Loucy (cell line): ENCODE measurements around the gene POLD3.

Experiments
- H2AFZ ChIP-seq: fragments of 200-600 bp; sonication (generic); 2 replicates; pipeline ENCODE4 v1.6.0; 2016; ENCODE audit warnings: antibody characterized with exemption, mild to moderate bottlenecking, low read length, moderate library complexity
- H3F3A ChIP-seq: fragments of 200-600 bp; 2 replicates; pipeline ENCODE4 v1.6.0; 2016; ENCODE audit warnings: antibody characterized with exemption, low read depth, mild to moderate bottlenecking
- H3K27me3 ChIP-seq: fragments of 200-600 bp; sonication (generic); 2 replicates; pipeline ENCODE4 v1.6.1; 2014; ENCODE audit warnings: low read length, mild to moderate bottlenecking; ENCODE audit not compliant: insufficient read depth, poor library complexity, severe bottlenecking
- H3K36me3 ChIP-seq: fragments of 200-600 bp; sonication (generic); 2 replicates; pipeline ENCODE4 v1.6.1; 2016; ENCODE audit warnings: low read length; ENCODE audit not compliant: insufficient read depth
- H3K4me1 ChIP-seq: fragments of 200-600 bp; sonication (generic); 2 replicates; pipeline ENCODE4 v1.5.1; 2014; ENCODE audit warnings: low read length, mild to moderate bottlenecking; ENCODE audit not compliant: insufficient read depth, poor library complexity, severe bottlenecking
- H3K4me2 ChIP-seq: fragments of 200-600 bp; sonication (generic); 2 replicates; pipeline ENCODE4 v1.6.0; 2014; ENCODE audit warnings: antibody characterized with exemption, low read length, low read depth, mild to moderate bottlenecking; ENCODE audit not compliant: poor library complexity, severe bottlenecking
- H3K4me3 ChIP-seq: fragments of 200-600 bp; sonication (generic); 2 replicates; pipeline ENCODE4 v1.5.1; 2014; ENCODE audit warnings: low read length, mild to moderate bottlenecking, mixed read lengths; ENCODE audit not compliant: poor library complexity, severe bottlenecking
- H3K79me2 ChIP-seq: fragments of 200-600 bp; sonication (generic); 2 replicates; pipeline ENCODE4 v1.6.1; 2014; ENCODE audit warnings: low read length; ENCODE audit not compliant: insufficient read depth
- H3K9ac ChIP-seq: fragments of 200-600 bp; sonication (generic); 2 replicates; pipeline ENCODE4 v1.6.0; 2014; ENCODE audit warnings: mild to moderate bottlenecking, low read depth, low read length, moderate library complexity; ENCODE audit not compliant: poor library complexity, severe bottlenecking
- H3K9me2 ChIP-seq: fragments of 200-600 bp; sonication (generic); replicated peaks from 2 replicates; pipeline ENCODE4 v1.6.1; 2016; ENCODE audit warnings: low read depth, low read length, mixed read lengths
- H3K9me3 ChIP-seq: fragments of 200-600 bp; sonication (generic); 2 replicates; pipeline ENCODE4 v1.6.1; 2014; ENCODE audit warnings: mild to moderate bottlenecking, antibody characterized with exemption, low read length, low read depth; ENCODE audit not compliant: insufficient read depth
- H4K20me1 ChIP-seq: fragments of 200-600 bp; sonication (generic); 2 replicates; pipeline ENCODE4 v1.6.0; 2014; ENCODE audit warnings: antibody characterized with exemption, low read length, mild to moderate bottlenecking; ENCODE audit not compliant: insufficient read depth, poor library complexity, severe bottlenecking
- EZH2phosphoT487 ChIP-seq: fragments of 200-600 bp; IDR thresholded peaks from 2 replicates; pipeline ENCODE4 v1.6.1; 2018; ENCODE audit warnings: antibody characterized with exemption, mild to moderate bottlenecking, moderate library complexity, borderline replicate concordance
- TF ChIP-seq, protein P1 (sequence below): fragments of 200-600 bp; sonication (generic); conservative IDR thresholded peaks from 2 replicates; pipeline ENCODE4 v1.5.1; 2014; ENCODE audit warnings: mild to moderate bottlenecking, antibody characterized with exemption, low read length

The POLD3 gene

DNA sequence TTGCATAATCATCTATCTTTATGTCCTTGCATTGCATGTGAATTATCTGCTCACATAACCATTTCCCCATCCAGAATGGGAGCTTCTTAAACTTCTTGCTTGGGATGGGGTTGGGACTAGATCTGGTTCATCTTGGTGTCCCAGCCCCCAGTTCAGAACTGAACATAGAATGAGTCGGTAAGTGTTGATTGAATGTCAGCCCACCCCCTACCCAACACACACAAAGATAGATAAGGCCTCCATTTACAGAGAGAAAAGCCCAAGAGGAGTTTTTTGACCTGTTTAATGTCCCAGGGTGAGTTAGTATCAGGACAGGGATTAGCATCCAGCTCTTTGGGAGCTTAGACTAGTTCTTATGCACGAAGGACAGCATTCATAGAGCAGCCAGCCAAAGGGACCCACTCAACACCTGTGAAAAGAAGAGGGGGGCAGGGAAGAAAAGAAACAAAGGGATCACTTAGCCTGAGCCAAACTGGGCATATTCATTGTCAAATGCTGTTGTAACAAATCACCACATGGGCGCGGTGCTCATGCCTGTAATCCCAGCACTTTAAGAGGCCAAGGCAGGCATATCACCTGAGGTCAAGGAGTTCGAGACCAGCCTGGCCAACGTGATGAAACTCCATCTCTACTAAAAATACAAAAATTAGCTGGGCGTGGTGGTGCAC is 81.4 kb downstream of the POLD3 start:
- H2AFZ ChIP-seq: no peak overlapping the region
- no peaks in the 10 kb centered on the region for H3K9me3 ChIP-seq
- H3K4me1 ChIP-seq: no peaks in the 10 kb centered on the region
- no peaks in the 10 kb centered on the region for H3F3A ChIP-seq
- no peaks in the 10 kb centered on the region for H3K9me2 ChIP-seq
- no peaks in the 10 kb centered on the region for H4K20me1 ChIP-seq
- H3K36me3 ChIP-seq: no peaks in the 10 kb centered on the region
- no peak overlapping the region for H3K4me2 ChIP-seq
- TF ChIP-seq, protein P1, sequence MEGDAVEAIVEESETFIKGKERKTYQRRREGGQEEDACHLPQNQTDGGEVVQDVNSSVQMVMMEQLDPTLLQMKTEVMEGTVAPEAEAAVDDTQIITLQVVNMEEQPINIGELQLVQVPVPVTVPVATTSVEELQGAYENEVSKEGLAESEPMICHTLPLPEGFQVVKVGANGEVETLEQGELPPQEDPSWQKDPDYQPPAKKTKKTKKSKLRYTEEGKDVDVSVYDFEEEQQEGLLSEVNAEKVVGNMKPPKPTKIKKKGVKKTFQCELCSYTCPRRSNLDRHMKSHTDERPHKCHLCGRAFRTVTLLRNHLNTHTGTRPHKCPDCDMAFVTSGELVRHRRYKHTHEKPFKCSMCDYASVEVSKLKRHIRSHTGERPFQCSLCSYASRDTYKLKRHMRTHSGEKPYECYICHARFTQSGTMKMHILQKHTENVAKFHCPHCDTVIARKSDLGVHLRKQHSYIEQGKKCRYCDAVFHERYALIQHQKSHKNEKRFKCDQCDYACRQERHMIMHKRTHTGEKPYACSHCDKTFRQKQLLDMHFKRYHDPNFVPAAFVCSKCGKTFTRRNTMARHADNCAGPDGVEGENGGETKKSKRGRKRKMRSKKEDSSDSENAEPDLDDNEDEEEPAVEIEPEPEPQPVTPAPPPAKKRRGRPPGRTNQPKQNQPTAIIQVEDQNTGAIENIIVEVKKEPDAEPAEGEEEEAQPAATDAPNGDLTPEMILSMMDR: no peak
- no peak for TF ChIP-seq EZH2phosphoT487
- H3K79me2 ChIP-seq: no peaks in the 10 kb centered on the region
- no peaks in the 10 kb centered on the region for H3K27me3 ChIP-seq
- no peak overlapping the region for H3K4me3 ChIP-seq
- H3K9ac ChIP-seq: no peak overlapping the region

- H3K27me3 ChIP-seq: no peaks in the 10 kb centered on the region
- H3K79me2 ChIP-seq: no peaks in the 10 kb centered on the region
- H3F3A ChIP-seq: no peaks in the 10 kb centered on the region
- H3K4me2 ChIP-seq: no peak overlapping the region
- no peaks in the 10 kb centered on the region for H3K9me2 ChIP-seq
- no peak overlapping the region for H2AFZ ChIP-seq
- no peaks in the 10 kb centered on the region for H4K20me1 ChIP-seq
- H3K4me3 ChIP-seq: no peak overlapping the region
- no peaks in the 10 kb centered on the region for H3K36me3 ChIP-seq
- H3K9me3 ChIP-seq: no peaks in the 10 kb centered on the region
- no peak overlapping the region for H3K9ac ChIP-seq
- no peaks in the 10 kb centered on the region for H3K4me1 ChIP-seq
- TF ChIP-seq EZH2phosphoT487: no peak
- TF ChIP-seq, protein P1: no peak
Measured at GRCh38 chr11:74675761-74676160, 83.4 kb downstream of the POLD3 start.

DNA sequence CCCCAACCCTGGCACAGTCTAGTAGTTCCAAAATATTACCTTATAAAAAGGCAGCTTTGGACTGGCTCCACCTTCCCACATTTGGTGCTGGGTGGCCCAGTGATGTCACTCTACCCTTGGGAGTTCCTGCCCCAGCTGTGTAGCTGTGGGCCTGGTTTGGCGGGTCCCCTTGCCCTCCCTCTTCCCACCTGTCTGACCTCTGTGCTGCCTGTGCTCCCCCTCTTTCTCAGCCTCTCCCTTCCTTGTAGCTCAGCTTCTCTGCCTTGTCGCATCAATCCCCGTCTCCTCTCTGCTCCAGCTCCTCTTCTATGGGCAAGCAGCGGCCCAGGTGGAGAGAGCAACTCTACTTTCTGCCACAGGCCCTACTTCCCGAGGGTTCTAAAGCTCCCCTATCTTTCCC is 84.2 kb downstream of the POLD3 start:
- no peak overlapping the region for H3K4me2 ChIP-seq
- no peaks in the 10 kb centered on the region for H3K27me3 ChIP-seq
- H3K9me2 ChIP-seq: no peaks in the 10 kb centered on the region
- TF ChIP-seq, protein P1: no peak
- H4K20me1 ChIP-seq: no peaks in the 10 kb centered on the region
- H3F3A ChIP-seq: no peaks in the 10 kb centered on the region
- H3K9ac ChIP-seq: no peak overlapping the region
- H2AFZ ChIP-seq: no peak overlapping the region
- no peaks in the 10 kb centered on the region for H3K79me2 ChIP-seq
- no peaks in the 10 kb centered on the region for H3K36me3 ChIP-seq
- H3K4me1 ChIP-seq: no peaks in the 10 kb centered on the region
- H3K9me3 ChIP-seq: no peaks in the 10 kb centered on the region
- no peak overlapping the region for H3K4me3 ChIP-seq
